HepG2 (cell line): ENCODE data around the gene NTN3. TPM values are rescaled to one million over a fixed set of nuclear protein-coding genes. Genes with fewer than 3 reads are reported as not detected.

Experiments
- ATM ChIP-seq: fragments of 450-650 bp; IDR thresholded peaks from 2 replicates; pipeline ENCODE4 v1.7.1; 2017; ENCODE audit warnings: mild to moderate bottlenecking, borderline replicate concordance
- CTCF ChIP-seq: sonication (generic); formaldehyde crosslinking; IDR thresholded peaks from 2 replicates; pipeline ENCODE4 v1.5.0; 2020; ENCODE audit warnings: mild to moderate bottlenecking, missing genetic modification reagents, moderate library complexity
- FOXA1 ChIP-seq, 2 experiments: fragments of 450-650 bp in 1 of 2; sonication (generic) in 1 of 2; formaldehyde crosslinking in 1 of 2; IDR thresholded peaks; 2 replicates each; pipeline versions ENCODE4 v1.4.0 to v1.6.1; 2016 to 2020; ENCODE audit warnings: missing genetic modification reagents in 1 of 2
- ISL2 ChIP-seq: sonication (generic); formaldehyde crosslinking; IDR thresholded peaks from 2 replicates; pipeline ENCODE4 v1.5.0; 2020; ENCODE audit warnings: missing genetic modification reagents
- KMT2B ChIP-seq: IDR thresholded peaks from 2 replicates; pipeline ENCODE4 v1.6.1; 2016; ENCODE audit warnings: missing genetic modification reagents, missing compliant biosample characterization
- MIER2 ChIP-seq: IDR thresholded peaks from 2 replicates; pipeline ENCODE4 v1.6.1; 2016; ENCODE audit warnings: missing biosample characterization, missing genetic modification reagents
- MTF2 ChIP-seq: sonication (generic); formaldehyde crosslinking; IDR thresholded peaks from 2 replicates; pipeline ENCODE4 v1.5.0; 2020; ENCODE audit warnings: missing genetic modification reagents, borderline replicate concordance
- NRL ChIP-seq: sonication (generic); formaldehyde crosslinking; IDR thresholded peaks from 2 replicates; pipeline ENCODE4 v1.5.0; 2020; ENCODE audit warnings: missing genetic modification reagents, mild to moderate bottlenecking, moderate library complexity, borderline replicate concordance
- PBX3 ChIP-seq: sonication (generic); formaldehyde crosslinking; IDR thresholded peaks from 2 replicates; pipeline ENCODE4 v1.8.1; 2023; ENCODE audit warnings: missing genetic modification reagents, inconsistent platforms, borderline replicate concordance
- PCBP1 ChIP-seq: fragments of 200-400 bp; formaldehyde crosslinking; IDR thresholded peaks from 2 replicates; pipeline ENCODE4 v1.6.1; 2017; ENCODE audit warnings: mild to moderate bottlenecking, low read depth, low read length, borderline replicate concordance
- PRDM15 ChIP-seq: sonication (generic); formaldehyde crosslinking; IDR thresholded peaks from 2 replicates; pipeline ENCODE4 v1.4.0; 2020; ENCODE audit warnings: missing genetic modification reagents
- REL ChIP-seq: sonication (generic); formaldehyde crosslinking; conservative IDR thresholded peaks from 2 replicates; pipeline ENCODE4 v1.8.0; 2022; ENCODE audit warnings: mild to moderate bottlenecking, missing genetic modification reagents, moderate library complexity
- TAF15 ChIP-seq: fragments of 200-400 bp; formaldehyde crosslinking; IDR thresholded peaks from one replicate; pipeline ENCODE4 v1.6.1; 2018; ENCODE audit warnings: mild to moderate bottlenecking, low read depth, low read length; ENCODE audit not compliant: poor library complexity, severe bottlenecking
- ZNF44 ChIP-seq: sonication (generic); formaldehyde crosslinking; IDR thresholded peaks from 2 replicates; pipeline ENCODE4 v1.5.1; 2020; ENCODE audit warnings: mild to moderate bottlenecking, missing genetic modification reagents
- ZNF484 ChIP-seq: sonication (generic); formaldehyde crosslinking; IDR thresholded peaks from 2 replicates; pipeline ENCODE4 v1.5.1; 2020; ENCODE audit warnings: mild to moderate bottlenecking, low read depth, missing genetic modification reagents, borderline replicate concordance
- ZNF570 ChIP-seq: sonication (generic); formaldehyde crosslinking; IDR thresholded peaks from 2 replicates; pipeline ENCODE4 v1.4.0; 2020; ENCODE audit warnings: mild to moderate bottlenecking, missing genetic modification reagents, borderline replicate concordance
- ZNF704 ChIP-seq: sonication (generic); formaldehyde crosslinking; IDR thresholded peaks from 2 replicates; pipeline ENCODE4 v1.8.1; 2023; ENCODE audit warnings: mild to moderate bottlenecking, inconsistent platforms, moderate library complexity, missing genetic modification reagents, borderline replicate concordance
- ZNF737 ChIP-seq: sonication (generic); formaldehyde crosslinking; IDR thresholded peaks from 2 replicates; pipeline ENCODE4 v1.5.0; 2020; ENCODE audit warnings: missing genetic modification reagents, mild to moderate bottlenecking, borderline replicate concordance
- polyA plus RNA-seq, 8 experiments: library from polyadenylated mRNA; depleted of rRNA in 3 of 8; stranded (reverse) in 7 of 8; unstranded in 1 of 8; fragments of >200 nt; fragmentation: Illumina TruSeq in 4 of 8; extraction: Trizol in 4 of 8; gene quantifications; 2 replicates each; pipeline versions ENCODE4 v1.2.1 to v1.2.3, GENCODE V29; 2011 to 2016; ENCODE audit warnings: low read depth in 4 of 8, missing spikeins in 1 of 8, mixed read lengths in 1 of 8; ENCODE audit not compliant: insufficient read depth in 1 of 8
- total RNA-seq, 5 experiments: library from RNA; depleted of rRNA; stranded (reverse); fragments of >200 nt; fragmentation: Illumina TruSeq; extraction: Trizol; gene quantifications; 2 replicates each; pipeline ENCODE4 v1.2.3, GENCODE V29; 2016; ENCODE audit warnings: low read depth in 1 of 5
- TF ChIP-seq, protein P1 (sequence below): sonication (generic); formaldehyde crosslinking; IDR thresholded peaks from 2 replicates; pipeline ENCODE4 v1.4.0; 2020; ENCODE audit warnings: missing genetic modification reagents

NTN3 gene
- total and polyA plus RNA-seq, 2 of the 13 experiments (the other 11 are each of a cell fraction or from before 2014, with no cell fraction given) = 0.09 to 0.20 TPM

DNA sequence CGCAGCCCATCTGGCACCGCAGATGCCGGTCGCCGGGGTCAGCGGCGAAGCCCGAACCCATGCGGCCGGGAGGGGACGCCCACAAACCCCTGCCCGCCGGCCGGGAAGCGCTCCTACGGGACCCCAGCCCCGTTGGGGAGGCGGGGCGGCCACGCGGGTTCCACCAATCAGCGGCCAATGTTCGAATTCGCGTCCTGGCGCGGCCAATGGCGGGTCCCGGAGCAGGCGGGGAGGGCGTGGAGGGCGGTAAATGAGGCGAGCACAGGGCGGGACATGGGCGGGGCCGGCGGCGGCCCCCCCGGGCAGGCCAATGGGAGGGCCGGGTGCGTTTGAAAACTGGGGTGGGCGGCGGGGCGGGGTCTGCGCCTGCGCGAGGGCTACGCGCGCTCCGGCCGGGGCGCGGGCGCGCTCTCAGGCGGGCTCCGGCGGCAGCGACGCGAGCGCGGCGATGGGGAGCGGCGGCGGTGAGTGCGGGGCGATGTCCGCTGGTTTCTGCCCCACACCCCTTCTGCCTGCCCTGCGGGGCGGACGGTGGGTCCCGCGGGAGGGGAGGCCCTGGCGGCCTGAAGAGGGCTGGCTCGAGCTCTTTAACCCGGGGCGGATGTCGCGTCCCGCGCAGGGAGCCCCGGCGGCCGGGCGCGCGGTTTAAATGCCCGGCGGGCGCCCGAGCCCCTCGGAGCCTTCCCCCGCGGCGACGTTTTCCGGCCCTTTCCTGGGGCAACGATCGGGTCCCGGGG is 41.9 kb upstream of the NTN3 start, which contains the start of gene CCNF (continued):
- TF ChIP-seq PRDM15 = no peak; the same call in 1 of the 2 replicates
- no peak for TF ChIP-seq ATM
- TF ChIP-seq, protein P1, sequence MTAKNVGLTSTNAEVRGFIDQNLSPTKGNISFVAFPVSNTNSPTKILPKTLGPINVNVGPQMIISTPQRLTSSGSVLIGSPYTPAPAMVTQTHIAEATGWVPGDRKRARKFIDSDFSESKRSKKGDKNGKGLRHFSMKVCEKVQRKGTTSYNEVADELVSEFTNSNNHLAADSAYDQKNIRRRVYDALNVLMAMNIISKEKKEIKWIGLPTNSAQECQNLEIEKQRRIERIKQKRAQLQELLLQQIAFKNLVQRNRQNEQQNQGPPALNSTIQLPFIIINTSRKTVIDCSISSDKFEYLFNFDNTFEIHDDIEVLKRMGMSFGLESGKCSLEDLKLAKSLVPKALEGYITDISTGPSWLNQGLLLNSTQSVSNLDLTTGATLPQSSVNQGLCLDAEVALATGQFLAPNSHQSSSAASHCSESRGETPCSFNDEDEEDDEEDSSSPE (CRISPR knock-in tag) = peak; percentile 71
- no peak for TF ChIP-seq TAF15
- TF ChIP-seq ZNF737 (CRISPR knock-in tag) = no peak
- no peak for TF ChIP-seq FOXA1 (IDR thresholded peaks at IDR 0.05)
- TF ChIP-seq FOXA1 (CRISPR knock-in tag; IDR thresholded peaks at IDR 0.05) = no peak
- no peak for TF ChIP-seq REL (CRISPR knock-in tag)
- no peak for TF ChIP-seq PCBP1
- TF ChIP-seq KMT2B = no peak
- TF ChIP-seq ZNF704 = 0 out of 2 replicates have a peak, but pooled peaks have one; percentile 60
- TF ChIP-seq CTCF = peak; percentile 37
- 0 out of 2 replicates have a peak, but pooled peaks have one; percentile 57 for TF ChIP-seq PBX3 (CRISPR knock-in tag)
- TF ChIP-seq ZNF44 (CRISPR knock-in tag) = 0 out of 2 replicates have a peak, but pooled peaks have one; percentile 48
- TF ChIP-seq ISL2 = 0 out of 2 replicates have a peak, but pooled peaks have one; percentile 16
- no peak; the same call in 1 of the 2 replicates for TF ChIP-seq ZNF570 (CRISPR knock-in tag)
- TF ChIP-seq MIER2 (CRISPR knock-in tag) = no peak
- TF ChIP-seq MTF2 = peak; percentile 47; the same call in 1 of the 2 replicates
- no peak for TF ChIP-seq NRL (CRISPR knock-in tag)
- TF ChIP-seq ZNF484 = no peak
